Endothelial cell of hepatic sinusoid (primary cell): ENCODE measurements around the gene ARL15.

ENCODE experiments used
- in situ Hi-C: cut with HindIII; loops from 2 replicates; pipeline ENCODE4 v1.10.0; 2017; ENCODE audit warnings: low sequenced_read_pairs

The ARL15 gene

DNA sequence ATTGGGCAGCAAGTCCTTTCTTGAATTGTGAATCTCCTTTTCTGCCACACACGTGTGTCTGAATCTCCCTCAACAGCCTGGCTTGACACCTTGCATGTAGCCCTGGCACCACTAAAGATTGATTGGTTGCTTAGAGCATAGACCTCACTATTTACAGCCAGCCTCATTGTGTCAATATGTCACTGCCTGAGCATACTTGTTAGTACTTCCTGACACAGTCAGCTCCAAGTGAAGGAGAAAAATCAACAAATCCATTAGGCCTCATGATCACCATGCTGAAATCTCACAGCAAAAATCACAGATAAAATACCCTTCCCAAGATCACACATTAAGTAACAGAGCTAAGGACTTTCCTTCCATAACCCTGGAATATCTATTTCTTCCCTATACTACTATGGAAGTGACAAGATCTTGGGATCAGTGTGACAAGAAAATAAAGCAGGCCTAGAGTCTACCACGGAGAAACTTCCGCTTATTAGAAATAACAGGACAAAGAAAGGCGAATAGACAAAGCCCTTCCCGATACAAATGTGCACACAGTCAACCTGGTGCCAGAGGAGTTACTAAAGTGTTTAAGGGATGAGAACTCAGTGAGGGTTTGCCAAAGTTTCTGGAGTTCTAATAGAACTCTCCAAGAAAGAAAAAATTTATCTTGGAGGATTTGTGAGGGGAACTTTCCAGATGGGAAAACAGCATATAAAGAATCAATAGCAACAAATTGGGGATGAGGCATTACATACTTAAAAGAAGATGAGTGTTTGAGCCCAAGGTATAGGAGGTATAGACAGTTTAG is 5.6 kb upstream of the ARL15 start:
- in situ Hi-C loops, result no loop called here

DNA sequence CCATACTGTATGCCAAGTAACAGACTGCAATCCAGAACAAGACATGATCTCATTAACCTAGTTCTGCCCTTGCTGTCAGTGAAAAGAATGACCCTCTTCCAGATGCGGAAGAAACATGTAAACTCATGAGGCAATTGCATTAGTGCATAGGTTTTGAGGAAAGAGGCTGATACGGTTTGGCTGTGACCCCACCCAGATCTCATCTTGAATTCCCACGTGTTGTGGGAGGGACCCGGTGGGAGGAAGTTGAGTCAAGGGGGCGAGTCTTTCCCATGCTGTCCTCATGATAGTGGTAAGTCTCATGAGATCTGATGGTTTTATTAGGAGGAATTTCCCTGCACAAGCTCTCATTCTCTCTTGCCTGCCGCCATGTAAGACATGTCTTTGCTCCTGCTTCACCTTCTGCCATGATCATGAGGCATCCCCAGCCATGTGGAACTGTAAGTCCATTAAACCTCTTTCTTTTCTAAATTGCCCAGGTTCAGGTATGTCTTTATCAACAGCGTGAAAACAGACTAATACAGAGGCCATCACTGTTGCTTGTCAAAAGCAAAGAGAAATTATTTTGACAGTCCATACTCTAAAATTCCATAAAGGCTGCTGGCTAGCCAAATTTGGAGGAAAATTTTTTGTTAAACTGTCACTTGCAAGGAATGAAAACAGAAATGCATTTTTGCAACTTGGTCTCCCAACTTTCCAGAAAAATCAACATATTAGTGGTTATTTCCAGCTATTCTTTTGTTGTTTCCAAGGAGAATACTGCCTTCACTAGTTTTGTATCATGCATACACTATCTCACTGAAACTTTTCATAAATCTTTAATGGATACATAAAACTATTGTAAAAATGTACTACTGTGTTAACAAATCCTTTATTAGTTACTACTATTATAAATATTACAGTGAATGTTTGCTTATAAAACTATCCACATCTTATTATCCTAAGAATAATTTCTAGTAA is 3.2 kb upstream of the ARL15 start:
- in situ Hi-C loops, result no loop called here

DNA sequence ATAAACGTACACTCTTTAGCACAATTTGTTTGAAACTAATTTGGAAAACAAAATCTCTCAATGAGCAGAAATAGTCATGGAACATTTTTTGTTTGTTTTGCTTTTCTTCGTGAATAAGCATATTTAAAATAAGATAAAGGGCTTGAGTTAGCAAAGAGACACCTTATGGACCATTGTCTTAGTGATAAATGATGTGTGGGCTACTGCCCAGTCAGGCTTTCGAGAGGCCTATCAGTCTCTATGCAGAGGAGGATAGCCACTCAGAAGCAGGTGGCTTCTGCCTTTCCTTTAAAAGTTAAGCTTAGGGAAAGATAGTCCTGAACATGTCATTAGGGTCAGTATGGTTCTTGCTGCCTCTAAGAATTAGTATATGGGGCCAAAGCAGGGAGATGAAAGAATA is 2.1 kb upstream of the ARL15 start:
- in situ Hi-C loops, result no loop called here

DNA sequence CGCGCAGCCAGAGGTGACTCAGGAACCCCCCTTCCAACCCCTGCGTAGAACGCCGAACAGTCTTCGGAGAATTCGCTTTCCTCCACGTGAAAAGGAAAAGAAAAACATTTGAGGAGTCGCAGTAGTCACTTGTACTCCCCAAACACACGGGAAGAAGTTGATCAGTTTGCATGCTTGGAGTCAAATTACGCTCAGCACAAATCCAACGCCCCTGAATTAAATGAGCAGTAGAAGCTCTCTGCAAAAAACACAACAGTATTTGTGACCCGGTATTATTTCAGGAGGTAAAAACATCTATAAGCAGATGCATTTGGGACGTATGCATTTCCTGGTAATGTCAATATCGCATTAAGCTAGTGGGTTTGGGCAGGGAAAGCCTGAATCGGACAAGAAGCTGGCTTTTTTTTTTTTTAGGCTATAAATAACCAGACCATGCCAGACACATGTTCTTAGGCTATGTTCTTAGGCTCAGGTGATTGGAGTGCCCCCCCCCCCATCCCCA is 854 bp upstream of the ARL15 start:
- in situ Hi-C loops, result no loop called here

DNA sequence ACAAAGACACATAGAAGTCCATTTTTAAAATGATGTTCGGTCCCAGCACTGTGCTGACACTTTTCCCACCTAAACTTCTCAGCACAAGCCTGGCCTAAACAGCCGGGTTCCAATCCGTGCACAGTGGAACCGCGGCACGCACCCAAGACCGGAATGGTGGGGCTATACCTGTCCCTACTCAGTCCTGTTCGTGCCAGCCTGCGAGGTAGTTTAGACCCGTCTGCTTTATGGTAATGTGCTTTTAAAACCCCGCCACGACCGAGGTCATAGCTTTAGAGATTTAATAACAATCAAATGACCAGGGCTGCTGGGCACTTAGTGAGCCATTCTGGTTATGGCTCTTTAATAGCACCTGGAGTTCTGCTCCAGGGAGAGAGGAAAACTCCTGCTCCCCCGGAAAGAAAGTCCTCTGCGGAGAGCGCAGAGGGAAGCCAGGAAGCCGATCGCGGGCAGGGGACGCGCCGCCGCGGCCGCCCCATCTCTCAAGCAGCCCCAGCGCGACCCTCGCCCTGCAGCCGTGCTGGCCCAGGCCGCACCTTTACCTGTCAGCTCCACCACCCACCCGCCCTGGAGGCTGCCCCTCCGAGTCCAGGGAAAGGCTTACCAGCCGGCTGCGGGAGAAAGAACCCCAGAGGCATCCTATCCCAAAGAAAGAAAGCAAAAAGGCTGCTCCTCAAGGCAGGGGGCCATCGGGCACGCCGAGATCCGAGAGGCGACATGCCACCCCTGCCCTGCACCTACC is 511 bp downstream of the ARL15 start:
- in situ Hi-C loops, result no loop called here

DNA sequence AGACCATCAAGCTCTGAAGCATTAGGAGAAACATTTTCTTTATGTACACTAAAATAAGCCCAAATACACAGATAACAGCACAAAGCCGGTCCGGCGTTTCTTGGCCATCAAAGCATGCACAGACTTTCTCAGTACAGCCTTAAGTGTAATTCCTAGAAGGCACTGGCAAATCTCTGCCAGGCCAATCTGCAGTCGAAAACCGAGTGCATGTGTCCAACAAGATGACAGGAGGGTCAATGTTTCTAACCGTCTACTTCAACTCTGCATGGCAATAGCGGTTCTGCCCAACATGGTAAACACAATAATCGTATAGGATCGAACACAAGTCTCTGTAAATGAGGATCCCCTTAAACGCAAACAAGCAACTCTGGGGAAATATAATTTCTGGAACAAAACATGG is 1.1 kb downstream of the ARL15 start:
- in situ Hi-C loops, result no loop called here

DNA sequence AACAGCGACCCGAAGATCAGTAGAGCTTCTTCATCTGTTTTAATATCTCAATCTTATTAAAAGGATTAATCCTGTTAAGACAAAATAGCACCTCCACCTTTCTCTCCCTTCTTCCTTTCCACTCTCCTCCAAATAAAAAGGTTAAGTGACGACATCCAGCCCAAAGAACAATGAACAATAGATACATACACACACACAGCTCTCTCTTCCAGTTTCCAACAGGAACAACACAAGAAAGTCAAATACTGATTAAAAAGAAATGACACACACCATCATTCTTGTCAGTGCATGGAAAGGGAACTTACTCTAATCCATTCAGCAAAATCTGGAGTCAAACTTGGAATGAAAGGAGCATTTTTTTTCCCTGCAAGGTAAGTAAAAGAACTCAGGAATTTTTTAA is 2.8 kb downstream of the ARL15 start:
- in situ Hi-C loops, result no loop called here

DNA sequence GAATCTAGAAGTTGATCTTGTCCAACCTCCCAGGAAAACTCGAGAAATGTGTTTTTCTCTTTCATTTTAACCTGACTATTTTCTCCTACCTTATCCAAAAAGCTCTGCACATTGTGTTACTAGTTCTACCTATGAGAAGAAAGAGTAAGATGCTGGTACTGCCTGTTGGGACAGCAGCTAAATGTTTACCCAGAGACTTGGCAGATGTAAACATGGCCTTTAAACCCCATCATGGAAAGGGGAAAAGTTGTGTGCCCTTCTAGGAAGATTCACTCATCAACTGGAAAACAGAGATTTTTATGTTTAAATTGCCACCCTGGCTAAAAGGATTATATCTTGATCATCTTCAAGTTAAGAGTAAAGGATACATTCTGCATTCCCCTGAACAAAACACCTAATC is 3.5 kb downstream of the ARL15 start:
- in situ Hi-C loops, result no loop called here

DNA sequence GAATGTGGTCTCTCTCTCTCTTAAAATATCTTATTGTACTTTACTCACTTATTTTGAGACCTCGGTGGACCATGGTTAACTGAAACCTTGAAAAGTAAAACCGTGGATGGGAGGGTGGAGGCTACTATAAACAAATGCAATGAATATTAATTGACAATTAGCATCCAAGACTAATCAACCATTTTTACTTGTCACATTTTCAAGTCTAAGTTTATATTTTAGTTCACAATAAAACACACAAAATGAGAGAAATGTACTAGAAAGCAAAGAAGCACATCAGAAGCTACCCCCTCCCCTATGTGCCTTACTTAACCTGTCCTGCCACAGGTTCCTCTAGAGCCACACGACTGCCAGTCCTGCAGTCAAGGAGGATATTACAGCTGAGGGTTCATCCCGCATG is 4.6 kb downstream of the ARL15 start:
- in situ Hi-C loops, result no loop called here

DNA sequence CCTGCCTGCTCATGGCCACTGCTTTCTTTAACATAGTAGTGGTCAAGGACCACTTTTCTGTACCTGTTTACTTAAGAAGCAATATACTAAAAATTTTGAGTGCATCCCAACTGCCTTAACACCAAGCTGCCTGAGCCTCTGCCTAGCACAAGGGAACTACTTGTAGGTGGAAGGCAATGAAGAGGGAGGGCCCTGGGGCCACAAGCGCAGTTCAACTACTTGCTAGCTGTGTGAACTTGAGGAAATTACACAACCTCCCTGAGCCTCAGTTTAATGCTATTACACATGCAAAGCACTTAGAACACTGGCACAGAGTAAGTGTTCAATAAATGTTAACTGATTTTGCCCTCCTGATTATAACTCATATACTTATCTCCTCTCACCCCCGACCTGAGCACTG is 6.3 kb downstream of the ARL15 start:
- in situ Hi-C loops, result no loop called here

DNA sequence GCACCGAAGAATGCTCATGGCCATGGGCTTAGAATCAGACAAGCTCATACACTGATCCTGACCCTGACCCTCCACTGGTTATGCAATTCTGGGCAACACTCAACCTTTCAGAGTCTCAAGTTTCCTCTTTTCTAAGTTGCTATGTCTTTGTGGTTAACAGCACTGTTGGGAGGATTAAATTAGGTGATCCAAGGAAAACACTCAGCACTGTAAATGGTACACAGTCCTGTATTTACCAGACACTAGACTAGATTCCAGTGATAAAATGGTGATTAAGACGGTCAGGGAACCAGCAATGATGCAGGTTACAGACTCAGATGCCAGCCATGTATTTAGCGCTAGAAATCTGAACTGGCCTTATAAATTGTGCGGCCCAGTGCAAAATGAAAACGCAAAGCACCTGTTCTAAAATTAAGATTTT is 8.1 kb downstream of the ARL15 start:
- in situ Hi-C loops, result no loop called here

DNA sequence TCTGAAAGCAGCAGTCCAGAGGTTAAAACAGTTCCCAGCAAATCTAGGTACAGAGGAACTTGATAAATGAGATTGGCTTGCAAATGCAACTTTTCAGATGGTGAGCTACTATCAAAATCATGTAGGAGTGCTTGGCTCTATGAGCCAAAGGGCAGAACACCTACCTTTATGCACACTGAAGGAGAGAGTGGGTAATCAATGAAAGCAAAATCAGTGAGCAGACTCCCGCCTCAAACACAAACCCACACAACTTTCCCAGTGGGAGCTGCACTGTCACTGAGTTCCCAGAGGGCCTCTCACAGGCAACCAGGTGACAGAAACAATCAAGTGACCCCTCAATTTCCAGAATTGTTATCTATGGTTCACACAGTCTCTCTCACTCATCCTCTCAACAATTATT is 8.5 kb downstream of the ARL15 start:
- in situ Hi-C loops, result no loop called here

DNA sequence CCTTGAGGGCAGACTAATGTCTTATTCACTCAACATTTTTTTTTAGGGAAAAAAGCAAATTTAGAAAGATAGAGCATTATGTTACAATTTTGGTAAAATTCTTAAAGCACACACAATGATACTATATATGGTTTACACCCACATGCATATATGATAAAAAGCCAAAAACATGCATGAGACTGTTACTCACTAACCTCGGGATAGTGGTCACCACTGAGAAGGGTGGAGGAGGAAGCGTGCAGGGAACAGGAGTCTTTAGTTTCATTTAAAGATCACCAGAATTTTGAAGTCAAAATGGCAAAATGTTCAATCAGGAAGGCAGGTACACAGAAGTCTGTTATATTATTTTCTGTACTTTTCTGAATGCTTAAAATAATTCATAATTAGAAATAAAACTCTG is 9.2 kb downstream of the ARL15 start:
- in situ Hi-C loops, result no loop called here

DNA sequence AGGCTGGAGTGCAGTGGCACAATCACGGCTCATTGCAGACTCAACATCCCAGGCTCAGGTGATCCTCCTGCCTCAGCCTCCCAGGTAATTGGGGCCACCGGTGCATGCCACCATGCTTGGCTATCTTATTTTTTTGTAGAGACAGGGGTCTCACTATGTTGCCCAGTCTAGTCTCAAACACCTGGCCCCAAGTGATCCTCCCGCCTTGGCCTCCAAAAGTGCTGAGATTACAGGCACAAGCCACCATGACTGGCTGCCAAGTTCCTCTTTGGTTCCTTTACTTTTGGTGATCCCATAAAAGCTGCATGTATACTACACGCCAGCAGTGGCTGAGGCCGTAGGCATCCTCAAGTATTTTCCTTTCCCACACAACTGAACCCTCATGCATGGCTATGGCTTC is 11.4 kb downstream of the ARL15 start:
- in situ Hi-C loops, result no loop called here

DNA sequence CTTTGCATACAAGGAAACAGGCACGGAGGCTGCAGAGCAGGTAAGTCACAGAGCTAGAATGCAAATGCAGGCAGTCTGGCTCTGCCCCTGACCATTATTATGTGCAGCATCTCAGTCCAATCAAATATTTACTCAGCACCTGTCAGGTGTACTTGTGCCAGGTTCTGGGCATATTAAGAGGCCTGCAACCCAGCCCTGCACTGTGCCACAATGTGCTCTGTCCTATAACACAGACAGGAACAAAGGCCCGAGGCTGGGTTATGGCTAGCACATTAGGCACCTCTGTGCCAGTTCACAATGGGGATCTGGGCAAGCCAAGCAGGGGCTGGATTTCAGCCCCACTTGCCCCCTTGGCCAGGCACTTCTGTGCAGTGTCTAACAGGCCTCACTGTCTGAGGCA is 14.0 kb downstream of the ARL15 start:
- in situ Hi-C loops, result no loop called here

DNA sequence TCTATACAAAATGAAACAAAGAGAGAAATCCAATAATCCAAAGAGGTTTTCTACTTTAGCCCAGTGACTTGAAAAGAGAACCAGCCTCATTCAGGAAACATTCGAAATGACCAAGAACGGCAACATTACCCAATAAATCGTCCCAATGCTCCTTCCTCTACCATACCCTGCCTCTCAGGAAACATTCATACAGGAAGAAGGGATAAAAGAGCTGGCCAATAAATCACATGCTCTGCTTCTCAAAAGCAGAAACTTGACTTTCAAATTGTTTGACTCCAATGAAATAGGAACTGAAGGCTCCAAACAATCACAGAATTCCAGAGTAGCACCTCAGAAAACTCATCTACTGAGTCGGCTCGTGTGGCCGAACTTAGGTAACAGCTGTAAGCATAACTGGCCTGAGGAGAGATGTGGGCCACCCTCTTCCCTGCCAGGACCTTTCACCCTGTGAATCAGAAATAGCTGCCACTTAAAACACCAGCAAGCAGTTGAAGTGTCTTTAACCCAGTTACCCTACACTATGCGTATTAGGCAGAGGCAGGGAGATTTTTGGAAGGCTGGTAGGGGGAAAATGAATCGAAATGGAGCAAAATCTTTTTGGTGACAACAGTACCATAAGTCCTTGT is 14.6 kb downstream of the ARL15 start:
- in situ Hi-C loops, result no loop called here

DNA sequence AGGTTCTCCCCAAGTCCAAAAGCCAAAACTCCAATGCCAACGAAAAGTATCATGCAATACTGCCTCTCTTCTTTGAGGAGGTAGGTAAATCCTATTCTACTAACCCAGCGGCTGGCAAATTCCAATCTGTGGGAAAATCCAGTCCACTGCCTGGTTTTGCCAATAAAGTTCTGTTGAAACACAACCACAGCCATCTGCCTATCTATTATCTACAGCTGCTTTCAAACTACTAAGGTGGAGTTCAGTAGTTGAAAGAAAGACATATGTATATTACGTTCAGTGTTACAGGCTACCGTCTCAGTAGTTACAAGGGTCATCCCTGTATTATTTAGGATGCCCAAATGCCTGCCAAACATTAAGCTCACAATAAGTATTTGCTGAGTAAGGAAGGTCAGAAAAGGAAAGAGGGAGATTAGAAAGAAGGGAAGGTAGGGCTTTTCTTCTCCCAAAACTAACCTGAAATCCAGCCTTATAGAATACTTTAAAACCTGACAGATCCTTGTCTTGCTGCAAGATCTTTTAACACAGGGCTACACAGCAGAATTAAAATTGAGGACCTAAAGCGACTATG is 16.2 kb downstream of the ARL15 start:
- in situ Hi-C loops, result no loop called here

DNA sequence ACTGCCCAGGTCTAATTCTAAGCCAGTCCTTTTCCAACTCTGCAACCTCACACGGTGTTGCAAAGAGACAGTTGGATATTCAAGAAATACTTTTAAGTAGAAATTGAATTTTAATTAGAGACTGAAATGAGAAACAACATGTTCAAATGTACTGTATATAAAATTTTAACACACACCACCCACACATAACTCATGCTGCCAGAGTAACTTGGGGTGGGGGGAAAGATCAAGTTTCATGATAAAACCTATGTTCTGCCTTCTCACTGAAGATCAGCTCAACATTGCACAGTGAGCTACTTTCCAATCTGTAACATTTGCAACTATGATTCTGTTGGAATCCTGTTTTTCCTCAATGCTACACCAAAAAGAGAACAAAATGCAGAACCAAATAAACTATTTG is 17.5 kb downstream of the ARL15 start:
- in situ Hi-C loops, result no loop called here

DNA sequence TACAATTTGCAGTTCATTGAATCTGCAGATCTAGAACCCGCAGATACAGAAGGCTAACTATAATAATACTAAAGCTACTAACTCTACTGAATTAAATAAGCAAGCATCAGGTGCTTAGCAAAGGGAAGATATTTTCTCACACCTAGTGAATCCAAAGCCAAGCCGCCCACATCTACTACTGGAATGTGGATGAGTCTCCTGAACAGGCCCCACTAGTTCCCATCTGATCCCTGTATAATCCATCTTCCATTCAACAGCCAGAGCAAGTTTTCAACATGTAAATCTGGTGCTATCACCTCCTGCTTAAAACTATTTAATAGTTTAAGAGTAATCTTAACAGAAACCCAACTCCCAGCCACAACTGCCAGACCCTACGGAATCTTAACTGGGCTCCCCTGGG is 18.9 kb downstream of the ARL15 start:
- in situ Hi-C loops, result no loop called here

DNA sequence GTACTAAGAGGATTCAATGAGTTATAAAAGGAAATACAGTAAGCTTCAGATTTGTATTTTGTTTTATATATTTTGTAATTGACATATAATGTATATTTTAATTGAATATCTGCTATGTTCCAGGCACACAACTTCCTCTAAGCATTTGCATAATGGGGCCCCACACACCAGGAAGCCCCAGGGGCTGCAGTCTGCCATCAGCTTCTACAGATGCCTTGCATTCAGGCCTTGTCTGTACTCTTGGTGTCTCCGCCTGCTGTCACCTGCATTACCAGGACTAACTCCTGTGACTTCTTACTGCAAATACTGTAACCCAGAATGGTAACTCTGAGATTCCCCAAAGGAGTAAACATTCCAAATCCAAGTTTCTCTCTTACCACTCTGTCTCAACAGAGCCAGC is 20.6 kb downstream of the ARL15 start:
- in situ Hi-C loops, result no loop called here
